GM19395 (cell line): Measurements from ENCODE around the gene RANBP1.

Experiments
- ATAC-seq: cut with Tn5 transposase; IDR thresholded peaks from one replicate; pipeline ENCODE4 v1.9.1; 2021; ENCODE audit warnings: mild to moderate bottlenecking, moderate library complexity; ENCODE audit not compliant: unreplicated experiment

Gene RANBP1

GRCh38 chr22:20087319-20088262, 28.3 kb upstream of the RANBP1 start:
- no peak for ATAC-seq

DNA sequence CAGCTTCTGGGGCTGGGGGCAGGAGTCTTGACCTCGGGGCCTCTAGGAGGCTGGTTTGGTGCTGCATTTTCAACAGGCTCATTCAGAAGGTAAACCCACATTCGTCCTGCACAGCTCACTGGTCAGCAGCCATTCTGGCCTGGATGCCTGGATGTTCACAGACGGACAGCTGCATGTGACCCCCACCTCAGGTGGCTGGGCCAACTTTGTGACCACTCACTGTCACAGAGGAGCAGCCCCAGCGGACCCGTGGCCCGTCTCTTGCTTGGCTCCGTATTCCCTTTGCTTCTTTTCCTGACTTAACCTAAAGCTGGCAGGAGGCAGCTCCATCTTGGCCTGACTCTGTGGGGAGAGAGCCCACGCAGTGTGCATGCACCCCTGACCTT, 27.6 kb upstream of the RANBP1 start:
- ATAC-seq, result no peak

- no peak for ATAC-seq
These were observed 26.5 kb upstream of the RANBP1 start for GRCh38 chr22:20089226-20089976.

- ATAC-seq, result no peak
These were observed 25.8 kb upstream of the RANBP1 start for GRCh38 chr22:20089977-20090729.

GRCh38 chr22:20090730-20091240, 25.1 kb upstream of the RANBP1 start:
- no peak for ATAC-seq

DNA sequence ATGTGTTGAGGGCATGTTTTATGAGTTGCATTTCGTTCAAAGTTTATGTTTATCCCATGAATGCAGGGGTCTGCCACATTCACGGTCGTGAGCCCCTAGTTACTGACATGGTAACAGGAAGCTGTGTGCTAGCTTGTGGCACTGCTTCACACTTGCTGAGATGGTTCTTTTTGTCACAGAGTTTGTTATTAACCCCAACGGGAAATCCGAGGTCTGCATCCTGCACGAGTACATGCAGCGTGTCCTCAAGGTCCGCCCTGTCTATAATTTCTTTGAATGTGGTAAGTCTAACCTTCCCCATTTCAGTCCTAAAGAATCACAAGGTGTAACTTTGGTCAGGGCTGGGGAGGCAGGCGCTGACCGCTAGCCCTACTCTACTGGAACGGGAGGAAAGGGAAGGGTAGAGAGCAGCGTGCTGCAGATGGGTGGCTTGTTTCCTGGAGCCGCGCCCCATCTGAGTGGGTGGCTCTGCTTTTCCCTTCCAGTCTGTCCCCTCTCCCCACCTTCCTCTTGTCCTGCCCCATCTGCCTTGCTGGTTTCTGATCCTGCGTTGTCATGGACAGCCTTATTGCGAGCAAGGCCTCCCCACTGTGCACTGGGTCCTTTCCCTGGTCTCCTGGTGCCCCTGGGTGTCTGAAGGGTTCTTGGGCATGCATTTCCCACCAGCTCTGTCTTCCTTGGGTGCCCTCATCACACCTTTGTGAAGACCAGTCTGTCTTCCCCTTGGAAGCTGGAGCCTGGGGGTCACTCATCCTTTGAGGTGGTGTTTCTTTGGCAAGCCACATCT, 24.0 kb upstream of the RANBP1 start:
- no peak for ATAC-seq

- no peak for ATAC-seq
These were observed 23.4 kb upstream of the RANBP1 start for GRCh38 chr22:20092477-20092854.

GRCh38 chr22:20093418-20094196, 22.3 kb upstream of the RANBP1 start:
- no peak for ATAC-seq

DNA sequence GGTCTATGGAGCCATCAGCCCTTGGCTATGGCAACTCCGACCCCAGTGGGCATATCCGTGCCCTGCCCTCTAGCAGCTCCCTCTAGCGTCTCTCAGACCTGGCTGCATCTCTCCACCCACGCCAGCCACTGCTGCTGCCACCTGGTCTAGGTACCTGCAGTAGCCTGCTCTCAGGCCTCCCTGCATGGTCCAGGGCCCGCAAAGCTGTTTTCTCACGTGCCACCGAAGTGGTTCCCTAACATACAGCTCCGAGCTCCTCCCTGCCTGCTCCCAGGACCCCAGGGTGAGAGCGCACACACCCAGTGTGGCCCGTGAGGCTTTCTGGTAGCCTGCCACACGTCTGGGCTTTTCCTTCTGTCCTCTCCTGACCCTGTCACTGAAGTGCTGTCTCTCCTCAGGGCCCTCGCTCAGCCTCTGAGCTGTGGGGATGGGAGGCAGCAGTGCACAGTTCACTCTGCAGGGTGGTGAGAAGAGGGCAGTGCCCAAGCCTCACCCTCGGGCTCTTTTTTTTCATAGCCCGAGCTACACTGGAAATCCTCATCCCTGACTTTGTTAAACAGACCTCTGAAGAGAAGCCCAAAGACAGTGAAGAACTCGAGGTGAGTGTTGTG, 21.6 kb upstream of the RANBP1 start:
- ATAC-seq, result no peak

- no peak for ATAC-seq
These were observed 20.4 kb upstream of the RANBP1 start for GRCh38 chr22:20095521-20095920.

DNA sequence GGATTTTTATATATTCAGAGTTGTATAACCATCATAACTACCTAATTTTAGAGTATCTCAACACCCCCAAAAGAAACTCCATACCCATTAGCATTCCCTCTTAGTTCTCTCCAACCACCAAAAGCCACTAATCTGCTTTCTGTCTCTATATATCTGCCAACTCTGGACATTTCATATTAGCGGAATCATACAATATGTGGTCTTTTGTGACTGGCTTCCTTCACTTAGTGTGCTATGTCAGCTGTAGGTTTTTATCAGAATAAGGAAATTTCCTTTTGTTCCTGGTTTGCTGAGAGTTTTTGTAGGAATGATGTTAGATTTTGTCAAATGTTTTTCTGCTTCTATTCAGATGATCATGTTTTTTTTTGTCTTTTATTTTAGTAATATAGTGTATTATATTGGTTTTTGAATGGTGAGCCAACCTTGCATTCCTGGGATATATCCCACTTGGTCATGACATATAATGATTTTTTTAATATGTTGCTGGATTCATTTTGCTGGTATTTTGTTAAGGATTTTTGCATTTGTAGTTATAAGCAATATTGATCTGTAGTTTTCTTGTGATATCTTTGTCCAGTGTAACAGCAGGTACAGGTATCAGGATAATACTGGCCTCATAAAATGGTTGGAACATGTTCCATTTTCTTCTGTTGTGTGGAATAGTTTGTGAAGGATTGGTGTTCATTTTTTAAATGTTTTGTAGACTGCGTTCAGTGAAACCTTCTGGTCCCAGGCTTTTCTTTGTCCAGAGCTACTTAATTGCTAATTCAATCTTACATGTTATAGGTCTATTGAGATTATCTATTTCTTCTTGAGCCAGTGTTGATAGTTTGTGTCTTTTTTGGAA, 19.1 kb upstream of the RANBP1 start:
- ATAC-seq, result no peak

DNA sequence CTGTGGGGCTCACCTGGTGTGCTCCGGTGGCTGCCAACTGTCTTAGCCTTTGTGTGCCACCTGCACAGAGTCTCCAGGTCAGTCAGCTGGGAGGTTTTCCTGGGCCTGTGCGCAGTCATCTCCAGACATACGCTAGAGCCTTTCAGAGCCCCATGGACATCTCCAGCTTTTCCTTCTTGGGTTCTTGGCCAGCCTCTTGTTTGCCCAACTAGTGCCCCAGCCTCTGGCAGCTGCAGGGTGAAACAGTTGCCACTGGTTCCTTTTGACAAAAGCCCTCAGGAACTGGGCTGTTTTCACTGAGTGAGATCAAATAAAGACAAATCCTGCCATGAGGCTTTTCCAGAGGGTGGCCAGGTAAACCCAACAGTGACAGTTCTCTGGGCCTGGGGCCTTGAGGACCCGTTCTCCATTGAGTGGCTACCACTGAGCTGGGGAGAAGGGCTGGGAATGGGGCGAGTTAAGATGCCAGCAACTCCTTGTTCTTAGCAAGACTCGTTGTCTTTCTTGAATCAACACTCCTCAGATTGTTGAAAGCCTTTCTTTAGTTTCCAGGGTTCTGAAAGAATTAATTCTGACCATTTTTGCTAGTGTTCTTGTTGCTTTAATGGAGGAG, 16.7 kb upstream of the RANBP1 start:
- ATAC-seq, result no peak

- no peak for ATAC-seq
These were observed 14.3 kb upstream of the RANBP1 start for GRCh38 chr22:20101638-20102037.

DNA sequence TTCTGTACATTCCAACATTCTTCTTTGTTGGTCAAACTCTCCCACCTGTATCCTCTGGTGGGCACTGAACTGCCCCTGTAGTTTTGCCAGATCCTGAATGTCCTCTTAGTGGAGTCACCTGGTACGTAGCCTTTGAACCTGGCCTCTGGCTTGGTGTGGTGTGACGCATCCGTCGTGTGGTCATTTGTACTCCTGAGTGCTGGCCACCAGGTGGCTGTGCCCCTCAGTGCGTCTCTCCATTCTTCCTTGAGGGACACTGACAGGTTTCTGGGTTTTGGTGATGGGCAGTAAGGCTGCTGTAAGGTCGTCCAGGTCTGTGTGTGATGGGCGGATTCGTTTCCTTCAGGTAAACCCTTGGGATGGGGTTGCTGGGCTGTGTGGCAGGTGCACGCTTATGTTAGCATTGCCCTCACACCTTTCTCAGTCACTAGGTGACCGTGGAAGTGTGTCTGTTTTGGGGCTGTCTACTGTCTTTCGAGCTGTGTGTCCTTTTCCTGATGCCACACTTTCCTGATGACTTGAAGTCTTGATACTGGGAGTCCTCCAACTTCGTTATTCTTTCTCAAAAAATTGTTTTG, 13.6 kb upstream of the RANBP1 start:
- no peak for ATAC-seq

- no peak for ATAC-seq
These were observed 10.3 kb upstream of the RANBP1 start for GRCh38 chr22:20105456-20106204.

- ATAC-seq, result no peak
These were observed 9.6 kb upstream of the RANBP1 start for GRCh38 chr22:20106205-20106848.
